GM18868 (cell line): ENCODE data around the gene AARS1.
"Not testable (repeated sequence)": the region's sequence is repeated elsewhere in the genome, so short reads cannot be mapped to it uniquely, and the experiment has no call there.

ENCODE experiments used
- ATAC-seq: cut with Tn5 transposase; IDR thresholded peaks from one replicate; pipeline ENCODE4 v1.9.1; 2021; ENCODE audit warnings: mild to moderate bottlenecking, moderate library complexity; ENCODE audit not compliant: unreplicated experiment

AARS1 gene

GRCh38 chr16:70276392-70276791 lies 12.9 kb downstream of the AARS1 start:
- ATAC-seq = no peak

- ATAC-seq = no peak
Observed at GRCh38 chr16:70271696-70272095, 17.6 kb downstream of the AARS1 start.

- no peak for ATAC-seq
Observed at GRCh38 chr16:70270176-70270575, 19.1 kb downstream of the AARS1 start.

DNA sequence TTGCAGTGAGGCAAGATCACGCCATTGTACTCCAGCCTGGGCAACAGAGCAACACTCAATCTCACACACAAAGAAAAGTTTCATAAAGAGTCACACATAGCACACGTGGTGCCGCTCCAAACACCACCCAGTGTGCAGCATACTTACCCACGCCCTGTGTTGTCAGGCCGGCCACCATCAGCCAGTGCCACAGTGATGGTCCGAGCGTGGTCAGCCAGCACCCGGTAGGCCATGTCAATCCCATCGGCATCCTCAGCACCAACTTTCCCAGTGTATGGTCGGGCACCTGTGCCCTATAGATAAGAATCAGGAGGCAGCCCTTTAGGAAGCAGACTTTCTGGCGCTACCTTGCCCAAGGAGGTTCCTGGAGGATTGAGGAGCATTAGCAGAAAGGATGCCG lies 19.8 kb downstream of the AARS1 start:
- ATAC-seq = no peak

- ATAC-seq = not testable (repeated sequence)
Observed at GRCh38 chr16:70267922-70268321, 21.4 kb downstream of the AARS1 start.

- no peak for ATAC-seq
Observed at GRCh38 chr16:70267516-70267915, 21.8 kb downstream of the AARS1 start.

GRCh38 chr16:70259903-70260302 lies 29.4 kb downstream of the AARS1 start:
- ATAC-seq = not testable (repeated sequence)

DNA sequence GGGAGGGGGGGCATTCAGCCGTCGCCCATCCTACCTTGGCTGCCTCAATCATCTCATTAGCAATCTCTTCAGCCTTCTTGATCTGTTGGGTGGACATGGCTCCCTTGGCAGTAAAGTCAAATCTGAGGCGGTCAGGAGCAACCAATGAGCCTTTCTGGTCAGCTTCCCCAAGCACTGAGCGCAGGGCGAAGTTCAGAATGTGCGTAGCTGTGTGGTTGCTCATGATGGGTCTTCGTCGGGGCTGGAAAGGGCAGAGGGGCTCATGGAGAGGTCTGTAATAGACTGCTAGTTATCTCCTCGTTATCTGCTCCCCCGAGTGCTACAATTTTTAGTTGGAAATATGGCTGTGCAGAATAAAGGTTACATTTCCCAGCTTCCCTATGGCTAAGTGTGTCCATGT lies 30.4 kb downstream of the AARS1 start:
- ATAC-seq = no peak

DNA sequence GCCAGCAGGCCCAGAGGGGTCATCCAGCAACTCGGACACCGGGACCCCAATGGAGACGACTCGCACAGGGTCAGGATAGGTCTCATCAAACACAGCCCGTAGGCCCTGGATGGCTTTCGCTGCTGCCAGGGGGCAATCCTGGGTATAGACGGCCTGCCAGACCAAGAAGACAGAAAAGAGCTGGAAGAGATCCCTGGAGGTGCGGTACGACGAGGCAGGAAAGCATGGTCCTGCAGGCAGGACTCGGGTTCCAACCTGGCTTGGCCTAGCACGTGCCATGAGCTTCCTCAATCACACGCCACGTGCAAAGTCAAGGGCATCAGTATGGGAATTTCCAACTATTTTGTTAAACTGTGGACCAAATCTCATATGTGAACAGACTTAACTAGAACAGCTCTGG lies 31.2 kb downstream of the AARS1 start:
- no peak for ATAC-seq

DNA sequence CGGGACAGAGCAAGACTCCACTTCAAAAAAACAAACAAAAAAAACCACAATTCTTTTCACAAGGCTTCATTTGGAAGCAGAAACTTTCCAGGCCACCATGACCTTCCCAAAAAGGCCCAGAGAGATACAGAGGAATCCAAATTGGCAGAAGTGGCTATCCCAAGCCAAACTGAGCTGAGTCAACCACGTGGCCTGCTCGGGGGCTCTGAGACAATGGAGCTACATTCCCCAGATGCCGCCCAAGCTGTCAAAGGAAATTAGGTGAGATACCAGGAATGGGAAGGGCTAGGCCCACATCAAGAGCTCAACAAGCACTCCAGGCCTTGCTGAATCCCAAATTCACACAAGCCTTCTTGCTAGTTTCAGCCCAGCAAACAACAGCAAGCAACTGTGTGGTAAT lies 31.9 kb downstream of the AARS1 start:
- ATAC-seq = no peak

DNA sequence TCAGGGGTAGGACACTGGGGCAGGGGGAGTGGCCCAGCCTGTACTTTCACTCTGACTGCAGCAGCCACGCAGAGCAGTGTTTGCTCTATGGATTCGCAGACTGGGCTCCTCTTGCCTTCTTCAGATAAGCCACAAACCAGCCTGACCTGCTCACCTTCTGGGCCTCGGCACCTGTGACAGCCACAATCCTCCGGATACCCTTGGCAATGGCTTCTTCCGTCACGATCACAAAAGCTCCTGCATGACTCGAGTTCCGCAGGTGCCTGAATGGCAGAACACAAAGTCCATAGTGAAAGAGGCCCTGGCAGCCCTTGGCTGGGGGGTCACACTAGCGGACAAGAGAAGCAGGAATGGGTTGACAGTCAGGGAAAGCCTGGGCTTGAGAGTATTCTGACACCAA lies 33.7 kb downstream of the AARS1 start:
- ATAC-seq = no peak

DNA sequence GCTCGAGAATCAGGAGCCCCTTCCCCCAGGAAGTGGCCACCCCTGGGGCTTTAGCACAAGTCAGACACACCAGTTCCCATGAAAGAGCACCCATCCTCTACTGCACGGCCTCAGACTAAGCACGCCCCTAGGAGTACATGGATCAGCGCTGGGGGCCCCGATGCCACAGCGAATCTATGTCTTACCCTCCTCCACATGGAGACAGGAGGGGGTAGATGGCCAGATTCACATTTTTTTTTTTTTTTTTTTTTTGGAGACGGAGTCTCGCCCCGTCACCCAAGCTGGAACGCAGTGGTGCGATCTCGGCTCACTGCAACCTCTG lies 34.4 kb downstream of the AARS1 start:
- ATAC-seq = no peak

GRCh38 chr16:70254180-70254964 lies 34.9 kb downstream of the AARS1 start:
- ATAC-seq = no peak

DNA sequence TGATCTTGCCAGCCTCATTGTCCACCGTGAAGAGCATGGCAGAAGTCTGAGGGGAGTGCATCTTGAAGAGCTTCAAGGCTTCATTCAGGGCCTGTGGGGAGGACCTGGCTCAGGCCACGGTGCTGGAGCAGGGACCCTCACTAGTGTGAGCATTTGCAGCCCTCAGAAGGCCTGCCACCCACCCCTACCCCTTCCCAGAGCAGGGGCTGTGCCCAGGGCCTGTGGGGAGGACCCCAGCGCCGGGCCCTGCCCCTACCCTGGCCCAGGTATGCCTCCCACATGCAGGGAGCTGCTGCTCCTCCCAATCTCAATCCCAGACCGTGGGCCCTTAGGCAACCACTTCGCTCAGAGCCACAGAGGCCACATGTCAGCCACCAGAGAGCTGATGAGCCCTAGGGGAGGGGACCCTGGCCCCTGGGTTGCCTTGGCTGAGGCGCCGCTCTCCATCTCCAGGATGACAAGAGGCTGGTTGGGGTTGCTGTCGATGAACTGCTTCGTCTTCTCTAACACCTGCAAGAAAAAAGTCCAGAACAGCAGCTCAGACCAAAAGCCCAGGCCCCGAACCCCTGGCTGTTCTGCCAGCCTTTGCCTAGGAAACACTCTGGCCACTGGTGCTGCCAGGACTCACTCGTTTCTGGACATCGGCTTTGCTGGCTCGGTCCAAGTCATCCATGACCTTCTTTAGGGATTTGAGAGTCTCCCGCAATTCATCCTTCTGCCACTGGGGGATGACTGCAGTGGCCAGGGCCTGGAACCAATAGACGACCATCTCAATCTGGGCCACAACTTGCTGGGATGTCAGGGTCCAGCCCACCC lies 35.8 kb downstream of the AARS1 start:
- ATAC-seq = no peak

DNA sequence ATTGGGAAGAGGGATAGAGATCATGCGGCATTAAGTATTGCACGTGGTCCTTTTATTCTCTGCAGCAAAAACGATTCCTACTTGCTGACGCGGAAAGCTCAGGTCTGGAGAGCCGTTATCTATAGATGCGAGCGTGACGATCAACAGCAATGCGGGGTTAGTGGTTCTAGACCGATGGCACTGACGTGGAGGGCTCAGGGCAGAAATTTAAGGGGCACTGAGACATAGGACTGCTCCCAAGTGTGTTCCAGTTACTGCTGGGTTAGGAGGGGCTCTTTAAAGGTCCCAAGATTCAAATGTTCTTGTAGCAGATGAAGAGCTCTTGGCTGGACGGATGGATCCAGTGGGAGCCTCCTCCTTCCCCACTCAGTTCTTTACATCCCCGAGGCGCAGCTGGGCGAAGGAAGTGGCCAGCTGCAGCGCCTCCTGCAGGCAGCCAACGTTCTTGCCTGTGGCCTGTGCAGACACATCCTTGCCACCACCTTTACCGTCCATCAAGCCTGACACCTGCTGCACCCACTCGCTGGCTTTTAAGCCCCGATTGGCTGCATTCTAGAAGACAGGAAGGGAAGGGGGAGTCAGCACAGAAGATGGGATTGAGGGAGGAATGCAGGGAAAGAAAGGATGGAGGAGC lies 36.8 kb downstream of the AARS1 start:
- no peak for ATAC-seq

DNA sequence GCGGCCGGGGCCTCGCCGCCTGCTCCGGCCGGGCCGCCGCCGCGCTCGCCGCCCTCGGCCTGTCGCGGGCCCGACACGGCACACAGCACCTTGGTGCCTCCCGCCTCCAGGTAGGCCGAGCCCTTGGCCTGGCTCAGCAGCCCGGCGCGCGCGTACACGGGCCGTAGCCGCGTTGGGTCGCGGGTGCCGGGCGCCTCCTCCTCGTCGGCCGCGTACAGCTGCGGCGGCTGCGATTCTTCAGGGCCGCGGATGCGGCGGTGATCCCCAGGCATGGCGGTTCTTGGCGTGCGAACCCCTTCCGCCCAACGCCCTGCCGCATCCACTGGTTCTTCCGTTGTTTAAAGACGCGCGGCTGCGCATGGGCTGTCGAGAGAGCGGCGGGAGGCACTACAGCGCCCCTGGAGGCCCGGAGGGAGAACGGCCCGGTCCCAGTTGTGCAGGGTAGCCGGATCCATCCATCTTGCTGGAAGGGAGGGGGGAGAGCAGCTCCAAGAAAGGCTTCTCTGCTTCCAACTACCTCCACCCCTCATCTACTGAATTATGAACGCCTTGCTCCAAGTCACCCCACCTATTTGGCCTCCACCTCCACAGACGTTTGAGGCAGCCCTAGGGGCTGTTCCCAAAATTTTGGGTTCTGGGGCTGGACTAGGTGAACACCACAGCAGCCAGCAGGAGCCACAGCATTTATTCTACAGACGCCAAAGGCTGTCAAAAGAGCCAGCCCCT lies 37.5 kb downstream of the AARS1 start, which contains the start of gene EXOSC6:
Gene EXOSC6, minus strand, starts transcription at position 312 of the 726 bp plus-strand sequence. Its CDS starts 40 bp downstream, at position 272.
- peak; percentile 90 for ATAC-seq

GRCh38 chr16:70250748-70251628 lies 38.3 kb downstream of the AARS1 start:
- ATAC-seq = peak; percentile 40

DNA sequence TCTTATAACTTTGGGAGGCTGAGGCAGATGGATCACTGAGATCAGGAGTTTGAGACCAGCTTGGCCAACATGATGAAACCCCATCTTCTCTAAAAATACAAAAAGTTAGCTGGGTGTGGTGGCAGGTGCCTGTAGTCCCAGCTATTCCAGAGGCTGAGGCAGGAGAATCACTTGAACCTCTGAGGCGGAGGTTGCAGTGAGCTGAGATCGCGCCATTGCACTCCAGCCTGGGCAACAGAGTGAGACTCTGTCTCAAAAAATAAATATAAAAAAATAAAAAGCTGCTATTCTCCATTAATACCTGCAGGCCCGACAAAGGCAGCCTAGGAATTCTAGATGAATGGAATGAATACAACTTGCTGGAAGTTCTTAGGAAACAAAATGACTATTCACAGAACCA lies 39.6 kb downstream of the AARS1 start:
- not testable (repeated sequence) for ATAC-seq

GRCh38 chr16:70238773-70239172 lies 50.5 kb downstream of the AARS1 start:
- ATAC-seq = not testable (repeated sequence)

DNA sequence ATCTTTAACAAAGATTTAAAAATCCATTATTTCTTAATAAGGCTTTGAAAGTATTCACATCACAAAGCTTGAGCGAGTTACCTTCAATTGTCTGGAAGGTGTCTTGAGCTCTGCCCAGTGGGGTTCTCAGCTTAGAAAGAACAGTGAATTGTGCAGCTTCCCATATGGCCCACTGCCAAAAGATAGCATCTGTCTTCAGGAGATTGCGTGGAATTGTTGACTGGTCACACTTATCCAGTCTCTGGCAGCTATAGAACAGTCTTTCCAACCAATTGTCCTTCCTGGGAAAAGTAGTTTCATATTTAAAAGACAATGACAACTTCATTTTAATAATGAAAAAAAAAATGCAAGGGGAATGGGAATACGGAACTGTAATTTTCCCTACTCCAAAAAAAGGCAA lies 57.5 kb downstream of the AARS1 start:
- not testable (repeated sequence) for ATAC-seq
